ENCODE data around the gene WFIKKN1. TPM values are rescaled to one million over a fixed set of nuclear protein-coding genes. Genes with fewer than 3 reads are reported as not detected.

Gene WFIKKN1
- total and polyA plus RNA-seq, 2 of the 13 experiments (the other 11 are each of a cell fraction or from before 2014, with no cell fraction given): 1.7 to 4.9 TPM

- TF ChIP-seq NFATC3 (CRISPR knock-in tag; IDR thresholded peaks at IDR 0.05) (peak; percentile 42; the same call in 1 of the 2 replicates), NAIF1 (CRISPR knock-in tag; IDR thresholded peaks at IDR 0.05; ENCODE audit: borderline replicate concordance) (no peak), NR2F1 (CRISPR knock-in tag; IDR thresholded peaks at IDR 0.05) (no peak), SOX5 (CRISPR knock-in tag; IDR thresholded peaks at IDR 0.05; ENCODE audit: borderline replicate concordance) (no peak), ZNF362 (CRISPR knock-in tag; IDR thresholded peaks at IDR 0.05; ENCODE audit: borderline replicate concordance) (no peak), ZNF720 (CRISPR knock-in tag; IDR thresholded peaks at IDR 0.05) (no peak), RFXANK (CRISPR knock-in tag; IDR thresholded peaks at IDR 0.05) (no peak), E2F2 (CRISPR knock-in tag; IDR thresholded peaks at IDR 0.05; ENCODE audit: borderline replicate concordance) (no peak), KDM1A (CRISPR knock-in tag; IDR thresholded peaks at IDR 0.05) (no peak), TBX2 (CRISPR knock-in tag; IDR thresholded peaks at IDR 0.05; ENCODE audit: borderline replicate concordance) (no peak), HMGA1 (CRISPR knock-in tag; conservative IDR thresholded peaks at IDR 0.05) (no peak), ZFAT (CRISPR knock-in tag; conservative IDR thresholded peaks at IDR 0.05) (no peak), ZNF567 (CRISPR knock-in tag; IDR thresholded peaks at IDR 0.05; ENCODE audit: borderline replicate concordance) (no peak), PRMT3 (CRISPR knock-in tag; IDR thresholded peaks at IDR 0.05; ENCODE audit: borderline replicate concordance, low read depth) (no peak), ARHGAP35 (CRISPR knock-in tag; IDR thresholded peaks at IDR 0.05; ENCODE audit: borderline replicate concordance) (peak; percentile 51; the same call in 1 of the 2 replicates), MTERF4 (CRISPR knock-in tag; IDR thresholded peaks at IDR 0.05) (0 out of 2 replicates have a peak, but pooled peaks have one; percentile 16), HNRNPL (IDR thresholded peaks at IDR 0.05; ENCODE audit: low read depth, low read length) (0 out of 2 replicates have a peak, but pooled peaks have one; percentile 35), TBP (CRISPR knock-in tag; IDR thresholded peaks at IDR 0.05) (no peak), ZNF460 (CRISPR knock-in tag; IDR thresholded peaks at IDR 0.05; ENCODE audit: borderline replicate concordance) (no peak)
- TF ChIP-seq, protein P1, sequence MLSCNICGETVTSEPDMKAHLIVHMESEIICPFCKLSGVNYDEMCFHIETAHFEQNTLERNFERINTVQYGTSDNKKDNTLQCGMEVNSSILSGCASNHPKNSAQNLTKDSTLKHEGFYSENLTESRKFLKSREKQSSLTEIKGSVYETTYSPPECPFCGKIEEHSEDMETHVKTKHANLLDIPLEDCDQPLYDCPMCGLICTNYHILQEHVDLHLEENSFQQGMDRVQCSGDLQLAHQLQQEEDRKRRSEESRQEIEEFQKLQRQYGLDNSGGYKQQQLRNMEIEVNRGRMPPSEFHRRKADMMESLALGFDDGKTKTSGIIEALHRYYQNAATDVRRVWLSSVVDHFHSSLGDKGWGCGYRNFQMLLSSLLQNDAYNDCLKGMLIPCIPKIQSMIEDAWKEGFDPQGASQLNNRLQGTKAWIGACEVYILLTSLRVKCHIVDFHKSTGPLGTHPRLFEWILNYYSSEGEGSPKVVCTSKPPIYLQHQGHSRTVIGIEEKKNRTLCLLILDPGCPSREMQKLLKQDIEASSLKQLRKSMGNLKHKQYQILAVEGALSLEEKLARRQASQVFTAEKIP (CRISPR knock-in tag; IDR thresholded peaks at IDR 0.05; ENCODE audit: borderline replicate concordance): no peak
- TF ChIP-seq, protein P2, sequence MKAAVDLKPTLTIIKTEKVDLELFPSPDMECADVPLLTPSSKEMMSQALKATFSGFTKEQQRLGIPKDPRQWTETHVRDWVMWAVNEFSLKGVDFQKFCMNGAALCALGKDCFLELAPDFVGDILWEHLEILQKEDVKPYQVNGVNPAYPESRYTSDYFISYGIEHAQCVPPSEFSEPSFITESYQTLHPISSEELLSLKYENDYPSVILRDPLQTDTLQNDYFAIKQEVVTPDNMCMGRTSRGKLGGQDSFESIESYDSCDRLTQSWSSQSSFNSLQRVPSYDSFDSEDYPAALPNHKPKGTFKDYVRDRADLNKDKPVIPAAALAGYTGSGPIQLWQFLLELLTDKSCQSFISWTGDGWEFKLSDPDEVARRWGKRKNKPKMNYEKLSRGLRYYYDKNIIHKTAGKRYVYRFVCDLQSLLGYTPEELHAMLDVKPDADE (CRISPR knock-in tag; IDR thresholded peaks at IDR 0.05): no peak
- TF ChIP-seq, protein P3, sequence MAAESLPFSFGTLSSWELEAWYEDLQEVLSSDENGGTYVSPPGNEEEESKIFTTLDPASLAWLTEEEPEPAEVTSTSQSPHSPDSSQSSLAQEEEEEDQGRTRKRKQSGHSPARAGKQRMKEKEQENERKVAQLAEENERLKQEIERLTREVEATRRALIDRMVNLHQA (CRISPR knock-in tag; IDR thresholded peaks at IDR 0.05): no peak
Measured at GRCh38 chr16:588889-589657, 41.7 kb upstream of the WFIKKN1 start (continued).
